Activated CD8-positive, alpha-beta memory T cell treated with anti-CD3 and anti-CD28 coated beads, Interleukin-2, amount 50 U/mL, for 4 hours (primary cell): ENCODE data around the gene PEMT.

Experiments
- DNase-seq: peaks from one replicate; pipeline ENCODE4 v3.0.0-alpha.2; 2020

The PEMT gene

DNA sequence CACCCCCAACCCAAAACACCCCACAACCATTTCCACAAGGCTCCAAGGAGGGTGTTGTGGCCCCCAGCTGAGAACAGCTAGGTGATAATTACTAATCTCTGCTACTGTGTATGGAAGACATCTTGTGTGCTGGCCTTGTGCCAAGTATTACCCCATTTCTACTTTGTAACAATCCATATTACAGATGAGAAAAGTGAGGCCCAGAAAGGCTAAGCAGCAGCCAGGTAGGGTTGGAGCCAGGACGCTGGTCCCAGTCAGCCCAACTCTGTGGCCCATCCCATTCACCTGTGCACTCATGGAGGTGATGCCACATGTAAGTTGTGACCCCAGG, 12.4 kb upstream of the PEMT start:
- DNase-seq = no peak

- no peak for DNase-seq
These were observed 11.8 kb upstream of the PEMT start for GRCh38 chr17:17603178-17603894.

DNA sequence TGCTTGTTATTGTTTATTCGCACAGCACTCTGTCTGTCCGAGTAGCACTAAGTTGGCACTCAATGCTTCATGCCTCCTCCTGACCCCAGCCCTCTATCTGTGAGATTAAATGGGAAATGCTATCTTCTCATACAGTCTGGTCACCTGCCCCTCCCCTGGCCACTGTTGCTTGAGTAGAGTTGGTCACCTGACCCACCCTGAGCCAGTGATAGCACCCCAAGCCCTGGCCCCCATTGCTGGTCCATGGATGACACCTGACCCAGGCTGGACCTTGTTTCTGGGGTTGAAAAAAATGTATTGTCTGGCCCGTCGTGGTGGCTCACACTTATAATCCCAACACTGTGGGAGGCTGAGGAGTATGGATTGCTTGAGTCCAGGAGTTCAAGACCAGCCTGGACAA, 8.5 kb upstream of the PEMT start:
- DNase-seq = no peak

GRCh38 chr17:17598003-17598402, 6.5 kb upstream of the PEMT start:
- DNase-seq = no peak

- DNase-seq = no peak
These were observed 4.2 kb upstream of the PEMT start for GRCh38 chr17:17595755-17596154.

- no peak for DNase-seq
These were observed 1.7 kb upstream of the PEMT start for GRCh38 chr17:17593222-17593620.

GRCh38 chr17:17590883-17591354, 589 bp downstream of the PEMT start:
- DNase-seq = no peak

GRCh38 chr17:17590141-17590751, 1.3 kb downstream of the PEMT start:
- no peak for DNase-seq

GRCh38 chr17:17587614-17588337, 3.7 kb downstream of the PEMT start:
- no peak for DNase-seq

DNA sequence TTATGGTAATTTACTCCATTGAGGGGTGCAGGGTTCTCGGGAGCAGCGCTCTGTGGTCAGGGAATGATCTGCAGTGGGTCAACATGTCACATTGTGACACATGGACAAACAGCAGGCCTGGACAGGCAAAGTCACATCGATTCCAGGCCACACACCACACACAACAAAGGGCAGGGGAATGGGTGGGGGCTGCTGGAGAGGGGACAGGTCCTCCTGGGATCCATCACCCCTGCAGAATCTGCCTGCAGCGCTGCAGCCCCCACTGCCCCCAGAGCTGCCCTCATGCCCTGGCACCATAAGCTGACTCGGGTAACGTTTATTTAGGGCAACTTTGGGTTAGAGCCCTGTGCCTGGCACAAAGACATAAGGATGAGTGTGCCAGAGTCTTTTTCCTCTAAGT, 9.1 kb downstream of the PEMT start:
- DNase-seq = no peak

DNA sequence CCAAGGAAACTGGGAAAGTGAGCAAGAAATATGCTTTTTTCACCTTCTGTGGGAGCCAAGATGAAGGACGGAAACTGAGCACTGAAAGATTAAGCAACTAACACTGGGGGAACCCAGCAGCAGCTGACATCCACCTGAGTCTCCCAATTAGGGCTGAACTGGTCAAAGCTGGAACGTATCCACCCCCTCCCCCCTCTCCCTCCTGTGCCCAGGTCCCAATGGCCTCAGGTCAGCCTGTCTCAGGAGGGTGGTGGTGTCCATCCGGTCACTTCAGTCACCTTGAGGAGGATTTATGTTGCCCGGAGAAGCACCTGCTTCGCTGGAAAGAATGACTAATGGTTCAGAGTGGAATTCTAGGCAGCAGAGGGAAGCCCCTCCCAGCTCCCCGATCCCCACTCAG, 10.0 kb downstream of the PEMT start:
- DNase-seq = no peak

- no peak for DNase-seq
These were observed 10.6 kb downstream of the PEMT start for GRCh38 chr17:17580662-17581470.

GRCh38 chr17:17579691-17580090, 11.8 kb downstream of the PEMT start:
- DNase-seq = no peak

GRCh38 chr17:17577373-17577772, 14.1 kb downstream of the PEMT start:
- no peak for DNase-seq

- DNase-seq = no peak
These were observed 14.7 kb downstream of the PEMT start for GRCh38 chr17:17576772-17577234.

GRCh38 chr17:17575360-17576251, 15.9 kb downstream of the PEMT start:
- no peak for DNase-seq

GRCh38 chr17:17573912-17574311, 17.6 kb downstream of the PEMT start:
- no peak for DNase-seq

DNA sequence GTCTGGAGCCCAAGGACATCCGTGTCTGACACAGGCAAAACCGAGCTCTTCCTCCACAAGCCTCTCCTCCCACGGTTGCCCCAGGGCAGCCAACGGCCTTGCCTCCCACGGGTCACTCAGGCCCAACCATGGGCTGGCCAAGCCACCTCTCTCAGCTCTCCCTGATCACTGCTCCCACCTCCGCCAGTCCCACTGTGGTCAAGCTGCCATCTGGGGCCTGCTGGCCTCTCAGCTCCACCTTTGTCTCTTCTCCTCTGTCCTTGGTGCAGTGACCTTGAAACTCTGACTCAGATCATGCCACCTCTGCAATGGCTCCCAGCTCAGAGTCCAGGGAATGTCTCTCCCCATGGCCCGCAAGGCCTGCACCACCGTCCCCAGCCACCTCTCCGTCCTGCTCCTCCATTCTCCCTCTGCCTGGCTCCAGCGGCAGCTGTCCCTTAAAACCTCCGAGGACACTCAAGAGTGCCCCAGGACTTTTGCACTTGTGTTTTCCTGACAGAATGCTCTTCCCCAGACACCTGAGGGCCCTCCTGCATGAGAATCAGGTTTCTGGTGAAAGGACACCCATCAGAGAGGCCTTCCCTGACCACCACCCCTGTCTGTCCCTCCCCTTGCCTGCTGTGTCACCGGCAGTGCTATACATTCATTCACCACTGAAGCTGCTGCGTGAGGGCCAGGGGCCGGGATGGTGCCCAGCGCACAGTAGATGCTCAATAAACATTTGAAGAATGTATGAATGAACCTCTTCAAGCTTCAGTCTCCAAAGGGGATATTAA, 19.3 kb downstream of the PEMT start:
- no peak for DNase-seq

DNA sequence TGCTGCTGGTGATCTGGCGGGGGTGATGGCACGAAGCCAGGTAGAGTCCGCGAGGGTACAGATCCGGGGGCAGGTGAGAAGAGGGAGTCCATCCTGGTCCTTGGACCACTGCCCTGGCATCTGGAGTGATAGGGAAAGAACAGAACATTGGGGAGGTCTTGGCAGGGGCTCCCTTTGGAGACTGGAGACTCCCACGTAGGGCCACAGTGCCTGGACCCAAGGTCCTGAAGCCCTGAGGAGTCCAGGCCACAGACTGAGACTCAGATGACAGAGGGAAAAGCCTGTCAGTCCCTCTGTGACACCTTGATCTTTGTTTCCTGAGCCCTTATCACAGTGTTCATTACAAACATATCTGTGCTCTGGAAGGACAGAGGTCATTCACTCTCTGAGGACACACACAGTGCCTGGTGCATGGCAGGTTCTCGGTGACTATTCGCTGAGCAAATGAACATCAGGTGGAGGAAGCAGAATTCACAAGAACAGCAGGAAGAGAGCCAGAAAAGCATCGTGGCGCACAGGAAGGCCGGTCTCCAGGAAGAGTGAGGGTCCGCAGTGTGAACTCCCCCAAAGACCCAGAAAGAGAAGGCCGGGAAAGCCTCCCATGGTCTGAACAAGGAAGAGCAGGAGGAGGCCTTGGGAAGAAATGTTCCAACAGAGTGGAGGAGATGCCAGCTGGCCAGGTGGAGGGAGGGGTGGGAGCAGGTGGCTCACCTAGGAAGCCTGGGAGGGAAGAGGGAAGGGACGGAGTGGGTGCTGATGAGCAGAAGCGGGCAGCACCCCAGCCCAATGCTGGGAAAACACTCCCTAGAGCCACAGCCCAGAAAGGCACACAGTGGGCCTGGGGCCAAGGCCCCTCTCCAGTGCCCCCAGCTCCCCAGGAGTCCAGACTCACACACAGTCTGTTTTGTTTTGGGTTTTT, 20.5 kb downstream of the PEMT start:
- DNase-seq = no peak

DNA sequence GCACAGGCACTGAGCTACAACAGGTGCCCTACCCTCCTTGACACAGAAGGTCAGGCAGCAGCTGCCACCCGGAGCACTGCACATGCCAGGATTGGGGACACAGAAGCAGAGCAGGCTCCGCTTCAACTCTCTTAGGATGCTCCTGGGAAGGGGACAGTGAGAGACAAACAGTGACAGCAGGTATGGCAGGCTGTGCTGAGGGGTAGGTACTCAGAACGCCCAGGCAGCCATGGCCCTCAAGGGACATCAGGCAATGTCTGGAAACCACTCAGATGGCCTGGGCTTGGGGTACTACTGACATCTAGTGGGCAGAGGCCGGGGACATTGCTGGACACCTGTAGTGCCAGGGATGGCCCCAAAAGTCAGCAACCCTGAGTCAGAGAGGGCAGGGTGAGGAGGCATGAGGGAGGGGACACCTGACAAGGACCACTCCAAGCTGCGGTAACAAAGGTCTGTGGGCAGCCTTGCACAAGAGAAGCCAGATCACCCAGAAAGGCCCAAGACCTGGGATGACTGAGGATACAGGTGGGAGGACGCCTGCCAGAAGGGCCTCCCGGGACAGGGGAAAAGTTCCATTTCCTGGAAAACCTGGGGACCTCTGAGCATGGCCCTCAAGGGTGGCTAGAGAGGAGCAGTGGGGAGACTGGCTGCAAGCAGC, 21.2 kb downstream of the PEMT start:
- DNase-seq = no peak
